Stomach (tissue), 9 donors: Measurements from ENCODE around the gene FBRSL1. TPM values are rescaled to one million over a fixed set of nuclear protein-coding genes. Genes with fewer than 3 reads are reported as not detected.
A peak's percentile ranks its signal among the peaks of the same experiment; 100 is the strongest.
"Not testable (repeated sequence)": the region's sequence is repeated elsewhere in the genome, so short reads cannot be mapped to it uniquely, and the experiment has no call there.

ENCODE experiments used
- DNase-seq, 2 donors: peaks; one replicate each; pipeline versions ENCODE4 v3.0.0 to v3.0.0-alpha.2; 2013 to 2019
- H3K27ac ChIP-seq, 5 donors: fragments of 200-600 bp in 4 of 5; sonication (generic) in 4 of 5; one replicate each; pipeline ENCODE4 v1.5.1; 2013 to 2019; ENCODE audit warnings: mild to moderate bottlenecking in 1 of 5, moderate library complexity in 1 of 5
- H3K27me3 ChIP-seq, 3 donors: fragments of 200-600 bp; sonication (generic); one replicate each; pipeline ENCODE4 v1.5.1; 2017 to 2019; ENCODE audit warnings: mixed run types in 1 of 3
- H3K36me3 ChIP-seq, 4 donors: fragments of 200-600 bp; sonication (generic); 1 replicate in 3 of 4; 2 replicates in 1 of 4; pipeline ENCODE4 v1.5.1; 2016 to 2019
- H3K4me1 ChIP-seq, 4 donors: fragments of 200-600 bp; sonication (generic); one replicate each; pipeline ENCODE4 v1.5.1; 2016 to 2019
- H3K4me3 ChIP-seq, 4 donors: fragments of 200-600 bp; sonication (generic) in 3 of 4; one replicate each; pipeline ENCODE4 v1.5.1; 2016 to 2019; ENCODE audit warnings: mild to moderate bottlenecking in 1 of 4
- H3K9me3 ChIP-seq, 4 donors: fragments of 200-600 bp; sonication (generic); one replicate each; pipeline ENCODE4 v1.5.1; 2016 to 2019
- EP300 ChIP-seq: sonication (generic); formaldehyde crosslinking; IDR thresholded peaks from one replicate; pipeline ENCODE4 v1.6.1; 2017; ENCODE audit warnings: antibody characterized with exemption
- POLR2A ChIP-seq, 4 donors: fragments of 450-650 bp; IDR thresholded peaks; one replicate each; pipeline ENCODE4 v1.6.1; 2016; ENCODE audit warnings: antibody characterized with exemption in 4 of 4, control low read depth in 2 of 4, mild to moderate bottlenecking in 1 of 4, moderate library complexity in 1 of 4
- POLR2AphosphoS5 ChIP-seq, 3 donors: sonication (generic); formaldehyde crosslinking; IDR thresholded peaks; one replicate each; pipeline ENCODE4 v1.6.1; 2016; ENCODE audit warnings: antibody characterized with exemption in 3 of 3
- WGBS, 5 donors: extraction: QIAGEN DNeasy Blood & Tissue Kit in 3 of 5; methylation state at CpG; one replicate each; pipeline versions ENCODE4 v1.1.5 to v1.1.7; 2013 to 2018; 5-methylcytosine and 5-hydroxymethylcytosine counted together
- intact Hi-C: fragments of 100-400 bp; cut with DNase I; formaldehyde crosslinking; loops from one replicate; pipeline ENCODE4 v1.15.1; 2023; ENCODE audit warnings: low total_unique reads
- polyA plus RNA-seq, 3 donors: library from polyadenylated mRNA; stranded (reverse); fragments of 200-250 nt; gene quantifications; one replicate each; pipeline ENCODE4 v1.2.3, GENCODE V29; 2013
- total RNA-seq, 5 donors: library from RNA; depleted of rRNA; stranded (reverse); fragments of >200 nt; gene quantifications; one replicate each; pipeline versions ENCODE4 v1.1.0 to v1.2.3, GENCODE V29; 2014 to 2016
- TF ChIP-seq, protein P1 (sequence below), 7 experiments: fragments of 450-650 bp in 4 of 7; fragments of 200-600 bp in 3 of 7; sonication (generic) in 3 of 7; IDR thresholded peaks; one replicate each; pipeline ENCODE4 v1.5.1; 2016 to 2019; ENCODE audit warnings: antibody characterized with exemption in 7 of 7, control low read depth in 2 of 7, mild to moderate bottlenecking in 1 of 7
- donor health status: healthy with polysubstance abuse.
- donor health status: Bipolar disorder and iron deficiency.
- donor health status: healthy.

FBRSL1 gene
- total and polyA plus RNA-seq, 8 donors = 5.3 to 110 (median 15.7) TPM

DNA sequence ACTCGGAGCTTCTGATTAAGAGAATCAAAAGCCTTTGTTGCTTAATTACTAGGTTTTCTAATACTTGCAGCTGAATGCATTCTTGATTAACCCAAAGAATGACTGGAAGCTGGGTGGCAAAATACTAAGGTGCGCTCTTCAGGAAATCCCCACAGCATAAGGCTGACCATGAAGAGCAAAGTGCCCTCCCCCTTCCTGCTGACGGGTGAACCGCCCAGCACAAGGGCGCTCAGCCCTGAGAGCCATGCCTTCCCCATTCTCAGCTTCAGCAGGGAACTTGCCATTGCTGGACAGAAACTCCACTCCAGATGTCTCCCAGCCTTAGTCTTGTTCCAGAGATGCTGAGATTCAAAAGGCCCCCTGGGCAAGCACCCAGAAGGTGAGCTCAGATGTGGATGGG, 27.2 kb upstream of the FBRSL1 start:
- no peak for DNase-seq
- Histone ChIP-seq H3K27me3 (peaks cover 0 to 65% (median 6%) of the 10 kb centered on the region in 3 donors), H3K9me3 (no peaks in the 10 kb centered on the region), H3K4me3 (no peak overlapping the region), H3K4me1 (no peaks in the 10 kb centered on the region), H3K36me3 (no peaks in the 10 kb centered on the region), H3K27ac (no peak overlapping the region)
- intact Hi-C loops = no loop called here
- 65 to 89% (median 87%) methylated on average over 5 of the region's 5 CpGs for WGBS, 5 donors
- no peak for TF ChIP-seq POLR2A (IDR thresholded peaks at IDR 0.05)

DNA sequence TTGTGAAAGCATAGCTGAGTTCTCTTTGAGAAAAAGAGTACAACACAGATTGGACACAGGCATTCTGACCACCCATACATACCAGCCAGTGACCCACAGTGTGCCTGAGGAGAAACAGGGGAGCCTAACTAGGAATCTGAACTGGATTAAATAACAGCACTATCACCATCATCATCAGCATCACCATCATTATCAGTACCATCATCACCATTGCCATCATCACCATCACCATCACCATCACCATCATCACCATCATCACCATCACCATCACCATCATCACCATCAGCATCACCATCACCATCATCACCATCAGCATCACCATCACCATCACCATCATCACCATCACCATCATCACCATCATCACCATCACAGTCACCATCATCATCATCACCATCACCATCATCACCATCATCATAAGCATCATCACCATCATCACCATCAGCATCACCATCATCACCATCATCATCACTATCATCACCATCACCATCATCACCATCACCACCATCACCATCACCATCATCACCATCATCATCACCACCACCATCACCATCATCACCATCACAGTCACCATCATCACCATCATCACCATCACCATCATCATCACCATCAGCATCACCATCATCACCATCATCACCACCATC, 26.5 kb upstream of the FBRSL1 start:
- H3K27ac ChIP-seq, H3K4me3 ChIP-seq, H3K9me3 ChIP-seq, intact Hi-C loops, DNase-seq, H3K36me3 ChIP-seq, H3K4me1 ChIP-seq: not testable (repeated sequence)
- peaks cover 0 to 65% (median 6%) of the 10 kb centered on the region in 3 donors for H3K27me3 ChIP-seq

DNA sequence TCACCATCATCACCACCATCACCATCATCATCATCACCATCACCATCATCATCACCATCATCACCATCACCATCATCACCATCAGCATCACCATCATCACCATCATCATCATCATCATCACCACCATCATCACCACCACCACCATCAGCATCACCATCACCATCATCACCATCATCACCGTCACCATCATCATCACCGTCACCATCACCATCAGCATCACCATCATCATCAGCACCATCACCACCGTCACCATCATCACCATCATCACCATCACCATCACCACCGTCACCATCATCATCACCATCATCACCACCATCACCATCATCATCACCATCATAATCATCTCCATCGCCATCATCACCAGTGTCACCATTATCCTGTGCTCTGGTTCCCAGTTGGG, 25.6 kb upstream of the FBRSL1 start:
- intact Hi-C loops = not testable (repeated sequence)

DNA sequence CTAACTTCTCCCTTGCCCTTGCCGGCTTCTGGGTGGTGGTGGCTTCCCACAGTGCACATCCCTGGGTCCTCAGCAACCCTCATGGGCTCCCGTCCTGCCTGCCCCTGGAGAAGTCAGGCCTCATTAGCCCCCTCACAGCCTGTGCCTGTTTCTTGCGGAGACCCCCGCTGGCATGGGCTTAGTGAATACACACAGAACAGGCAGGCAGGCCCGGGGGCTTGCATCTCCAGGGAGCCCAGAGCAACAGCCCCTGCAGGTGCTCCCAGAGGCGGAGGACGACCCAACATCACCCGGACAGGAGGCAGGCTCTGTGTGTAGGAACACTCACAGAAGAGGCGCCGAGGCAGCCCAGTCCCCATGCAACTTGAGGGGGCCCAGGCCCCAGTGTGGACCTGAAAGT, 25.1 kb upstream of the FBRSL1 start:
- intact Hi-C loops = no loop called here
- 80 to 90% (median 88%) methylated on average over 10 of the region's 10 CpGs for WGBS, 5 donors
- DNase-seq = no peak
- H3K4me3 ChIP-seq = no peak overlapping the region
- H3K9me3 ChIP-seq = no peaks in the 10 kb centered on the region
- H3K27me3 ChIP-seq = peaks cover 0 to 65% (median 0%) of the 10 kb centered on the region in 3 donors
- TF ChIP-seq POLR2A (IDR thresholded peaks at IDR 0.05) (no peak), EP300 (no peak), POLR2AphosphoS5 (IDR thresholded peaks at IDR 0.05) (no peak)
- TF ChIP-seq, protein P1, sequence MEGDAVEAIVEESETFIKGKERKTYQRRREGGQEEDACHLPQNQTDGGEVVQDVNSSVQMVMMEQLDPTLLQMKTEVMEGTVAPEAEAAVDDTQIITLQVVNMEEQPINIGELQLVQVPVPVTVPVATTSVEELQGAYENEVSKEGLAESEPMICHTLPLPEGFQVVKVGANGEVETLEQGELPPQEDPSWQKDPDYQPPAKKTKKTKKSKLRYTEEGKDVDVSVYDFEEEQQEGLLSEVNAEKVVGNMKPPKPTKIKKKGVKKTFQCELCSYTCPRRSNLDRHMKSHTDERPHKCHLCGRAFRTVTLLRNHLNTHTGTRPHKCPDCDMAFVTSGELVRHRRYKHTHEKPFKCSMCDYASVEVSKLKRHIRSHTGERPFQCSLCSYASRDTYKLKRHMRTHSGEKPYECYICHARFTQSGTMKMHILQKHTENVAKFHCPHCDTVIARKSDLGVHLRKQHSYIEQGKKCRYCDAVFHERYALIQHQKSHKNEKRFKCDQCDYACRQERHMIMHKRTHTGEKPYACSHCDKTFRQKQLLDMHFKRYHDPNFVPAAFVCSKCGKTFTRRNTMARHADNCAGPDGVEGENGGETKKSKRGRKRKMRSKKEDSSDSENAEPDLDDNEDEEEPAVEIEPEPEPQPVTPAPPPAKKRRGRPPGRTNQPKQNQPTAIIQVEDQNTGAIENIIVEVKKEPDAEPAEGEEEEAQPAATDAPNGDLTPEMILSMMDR (IDR thresholded peaks at IDR 0.05) = no peak
- H3K4me1 ChIP-seq = no peaks in the 10 kb centered on the region
- no peaks in the 10 kb centered on the region for H3K36me3 ChIP-seq
- H3K27ac ChIP-seq = no peak overlapping the region

More for the DNA sequence above, 25.6 kb upstream of the FBRSL1 start:
- H3K27me3 ChIP-seq = peaks cover 0 to 65% (median 3%) of the 10 kb centered on the region in 3 donors
- not testable (repeated sequence) for H3K4me3 ChIP-seq, H3K36me3 ChIP-seq, H3K9me3 ChIP-seq, H3K4me1 ChIP-seq, DNase-seq, H3K27ac ChIP-seq
- 64 to 95% (median 86%) methylated on average over 5 of the region's 5 CpGs for whole genome bisulfite sequencing, 5 donors

DNA sequence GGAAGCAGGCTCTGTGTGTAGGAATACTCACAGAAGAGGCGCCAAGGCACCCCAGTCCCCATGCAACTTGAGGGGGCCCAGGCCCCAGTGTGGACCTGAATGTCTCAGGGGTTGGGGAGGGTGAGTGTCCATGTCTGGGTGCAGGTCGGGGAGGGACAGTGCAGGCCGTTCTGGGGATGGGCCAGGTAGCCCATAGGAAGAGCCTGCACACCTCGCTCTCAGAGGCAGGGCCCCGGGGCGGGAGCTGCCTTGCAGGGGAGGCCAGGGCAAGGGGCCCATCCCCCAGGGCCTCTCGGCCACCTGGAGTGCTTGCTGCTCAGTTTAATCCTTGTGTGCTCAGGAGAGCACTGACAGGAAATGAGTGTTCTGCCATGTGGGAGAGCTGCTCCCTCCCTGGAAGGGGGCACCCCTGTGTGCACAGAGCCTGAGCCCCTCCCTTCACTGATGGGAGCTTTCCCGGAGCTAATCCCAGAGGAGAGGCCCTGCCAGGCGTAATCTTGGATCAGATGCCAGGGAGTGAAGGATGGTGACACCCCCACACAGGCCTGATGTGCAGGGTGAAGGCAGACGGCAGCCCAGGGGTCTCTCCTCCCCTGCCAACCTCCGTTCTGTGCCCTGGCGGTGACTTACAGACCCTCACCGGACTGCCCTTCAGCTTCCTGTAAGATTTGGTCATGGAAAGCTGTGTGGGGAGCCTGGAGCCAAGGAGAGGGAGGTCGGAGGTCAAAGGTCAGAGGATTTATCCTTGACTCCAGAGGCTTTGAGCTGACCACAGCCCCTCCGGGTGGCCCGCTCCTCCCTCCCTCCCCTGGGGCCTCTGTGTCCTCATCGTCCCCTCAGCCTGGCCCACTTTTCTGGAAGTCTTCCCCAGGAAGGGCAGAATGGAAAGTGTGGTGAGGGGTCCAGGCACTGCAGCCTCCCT, 24.4 kb upstream of the FBRSL1 start:
- intact Hi-C loops = no loop called here
- 59 to 73% (median 66%) methylated on average over 12 to 17 of the region's 17 CpGs for WGBS, 5 donors
- TF ChIP-seq POLR2A (IDR thresholded peaks at IDR 0.05) (no peak), POLR2AphosphoS5 (IDR thresholded peaks at IDR 0.05) (no peak), EP300 (no peak)
- Histone ChIP-seq H3K27me3 (peaks cover 0 to 60% (median 0%) of the 10 kb centered on the region in 3 donors), H3K9me3 (no peaks in the 10 kb centered on the region), H3K27ac (no peak overlapping the region), H3K4me3 (no peak overlapping the region), H3K36me3 (no peaks in the 10 kb centered on the region), H3K4me1 (no peaks in the 10 kb centered on the region)
- DNase-seq = peak in 1 of 2 donors; percentile 57

DNA sequence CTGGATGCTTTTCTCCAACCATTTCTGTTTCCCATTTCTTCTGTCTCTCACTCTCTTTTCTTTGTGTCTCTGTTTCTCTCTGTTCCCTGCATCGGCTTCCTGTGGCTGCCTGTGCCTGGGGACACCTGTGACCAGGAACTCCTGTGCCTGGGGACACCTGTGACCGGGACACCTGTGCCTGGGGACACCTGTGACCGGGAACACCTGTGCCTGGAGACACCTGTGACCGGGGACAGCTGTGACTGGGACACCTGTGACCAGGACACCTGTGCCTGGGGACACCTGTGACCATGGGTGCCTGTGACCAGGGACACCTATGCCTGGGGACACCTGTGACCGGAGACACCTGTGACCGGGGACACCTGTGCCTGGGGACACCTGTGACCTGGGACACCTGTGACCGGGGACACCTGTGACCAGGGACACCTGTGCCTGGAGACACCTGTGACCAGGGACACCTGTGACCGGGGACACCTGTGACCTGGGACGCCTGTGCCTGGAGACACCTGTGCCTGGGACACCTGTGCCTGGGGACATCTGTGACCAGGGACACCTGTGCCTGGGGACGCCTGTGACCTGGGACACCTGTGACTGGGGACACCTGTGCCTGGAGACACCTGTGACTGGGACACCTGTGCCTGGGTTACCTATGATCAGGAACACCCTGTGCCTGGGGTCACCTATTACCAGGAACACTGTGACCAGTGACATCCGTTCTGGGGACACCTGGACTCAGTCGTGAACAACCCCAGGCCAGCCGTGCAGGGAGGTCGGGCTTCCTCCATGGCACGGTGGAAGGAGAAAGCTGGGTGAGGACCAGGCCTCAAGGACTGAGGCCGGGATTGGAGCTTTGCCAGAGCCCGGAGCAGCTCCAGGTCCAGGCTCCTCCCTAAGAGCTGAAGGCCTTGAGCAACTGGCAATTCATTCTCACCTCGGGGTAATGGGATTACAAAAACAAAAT, 23.4 kb upstream of the FBRSL1 start:
- intact Hi-C loops = no loop called here
- H3K9me3 ChIP-seq = no peaks in the 10 kb centered on the region
- peaks cover 0 to 3% (median 0%) of the 10 kb centered on the region in 4 donors for H3K4me1 ChIP-seq
- DNase-seq = peak in 1 of 2 donors; percentile 68
- TF ChIP-seq POLR2AphosphoS5 (IDR thresholded peaks at IDR 0.05) = no peak
- H3K4me3 ChIP-seq = no peak overlapping the region
- H3K27ac ChIP-seq = no peak overlapping the region
- 48 to 72% (median 64%) methylated on average over 10 to 18 of the region's 18 CpGs for WGBS, 5 donors
- H3K27me3 ChIP-seq = peaks cover 0 to 53% (median 0%) of the 10 kb centered on the region in 3 donors
- no peaks in the 10 kb centered on the region for H3K36me3 ChIP-seq
